LNCaP clone FGC (cell line): ENCODE results near the gene BTF3.
"Not testable (repeated sequence)": the region's sequence is repeated elsewhere in the genome, so short reads cannot be mapped to it uniquely, and the experiment has no call there.

Experiments used
- DNase-seq: peaks from one replicate; pipeline ENCODE4 v3.0.0-alpha.2; 2011; ENCODE audit warnings: low read depth
- H3K4me3 ChIP-seq: 2 replicates; pipeline ENCODE4 v1.5.1; 2011; ENCODE audit warnings: mild to moderate bottlenecking, low read depth, low read length, control low read depth
- CTCF ChIP-seq: IDR thresholded peaks from 2 replicates; pipeline ENCODE4 v1.5.1; 2012; ENCODE audit warnings: mild to moderate bottlenecking; ENCODE audit not compliant: control insufficient read depth, insufficient read depth; ENCODE audit errors: extremely low read depth

BTF3 gene

GRCh38 chr5:73486119-73486899 lies 11.9 kb upstream of the BTF3 start:
- DNase-seq = no peak

GRCh38 chr5:73487257-73487656 lies 11.0 kb upstream of the BTF3 start:
- DNase-seq, H3K4me3 ChIP-seq: not testable (repeated sequence)

More at GRCh38 chr5:73486119-73486899, 11.9 kb upstream of the BTF3 start:
- no peak overlapping the region for H3K4me3 ChIP-seq
- TF ChIP-seq CTCF = no peak

DNA sequence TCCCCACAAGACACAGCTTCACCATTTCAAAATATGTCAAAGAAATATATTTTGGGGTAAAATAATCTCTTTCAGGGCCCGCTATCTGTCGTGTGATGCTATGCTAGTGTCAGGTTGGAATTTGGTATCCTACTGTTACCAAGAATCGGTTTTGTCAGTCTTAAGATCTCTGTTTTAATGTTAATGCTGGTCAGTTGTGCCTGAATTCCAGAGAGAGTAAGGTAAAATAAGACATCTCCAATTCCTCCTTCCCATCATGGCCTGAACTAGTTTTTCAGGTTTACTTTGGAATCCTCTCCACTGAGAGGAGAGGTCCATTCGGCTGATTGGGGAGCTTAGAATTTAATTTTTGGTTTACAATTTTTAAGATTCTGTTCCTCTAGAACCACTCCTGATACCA lies 10.4 kb upstream of the BTF3 start:
- DNase-seq = no peak
- no peak for TF ChIP-seq CTCF
- no peak overlapping the region for H3K4me3 ChIP-seq

DNA sequence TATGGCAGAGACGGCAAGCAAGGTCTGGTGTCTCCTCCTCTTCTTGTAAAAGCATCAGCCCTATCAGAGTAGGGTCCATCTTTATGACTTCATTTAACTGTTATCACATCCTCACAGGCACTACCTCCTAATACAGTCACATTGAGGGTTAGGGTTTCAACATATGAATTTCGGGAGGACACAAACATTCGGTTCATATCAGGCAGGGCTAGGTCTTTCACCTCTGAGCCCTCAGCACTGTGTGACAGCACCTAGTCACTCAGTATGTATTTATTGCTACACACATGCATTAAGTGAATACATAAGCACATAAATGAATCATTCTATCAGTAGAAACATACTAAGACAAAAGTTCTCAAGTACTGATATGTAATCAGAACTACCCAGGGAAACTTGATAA lies 9.4 kb upstream of the BTF3 start:
- TF ChIP-seq CTCF = no peak
- no peak overlapping the region for H3K4me3 ChIP-seq
- DNase-seq = no peak

DNA sequence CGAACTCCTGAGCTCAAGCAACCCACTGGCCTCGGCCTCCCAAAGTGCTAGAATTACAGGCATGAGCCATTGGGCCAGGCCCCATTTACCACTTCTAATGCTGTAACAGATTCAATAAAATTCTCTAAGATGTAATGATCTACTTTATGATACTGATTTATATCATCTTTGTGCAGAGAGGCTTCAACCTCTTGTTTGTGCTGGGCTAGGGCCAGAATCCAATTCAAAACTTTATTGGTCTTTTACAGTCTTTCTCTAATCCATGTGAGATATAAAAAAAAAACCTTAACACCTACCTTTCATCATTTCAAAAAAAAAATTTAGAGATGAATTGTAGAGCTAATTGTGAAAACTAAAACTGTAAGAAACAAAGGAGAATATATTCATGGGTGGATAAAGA lies 8.2 kb upstream of the BTF3 start:
- H3K4me3 ChIP-seq = no peak overlapping the region
- peak; percentile 56 for DNase-seq
- TF ChIP-seq CTCF = no peak

GRCh38 chr5:73491155-73491554 lies 7.1 kb upstream of the BTF3 start:
- no peak for DNase-seq
- no peak overlapping the region for H3K4me3 ChIP-seq
- no peak for TF ChIP-seq CTCF

DNA sequence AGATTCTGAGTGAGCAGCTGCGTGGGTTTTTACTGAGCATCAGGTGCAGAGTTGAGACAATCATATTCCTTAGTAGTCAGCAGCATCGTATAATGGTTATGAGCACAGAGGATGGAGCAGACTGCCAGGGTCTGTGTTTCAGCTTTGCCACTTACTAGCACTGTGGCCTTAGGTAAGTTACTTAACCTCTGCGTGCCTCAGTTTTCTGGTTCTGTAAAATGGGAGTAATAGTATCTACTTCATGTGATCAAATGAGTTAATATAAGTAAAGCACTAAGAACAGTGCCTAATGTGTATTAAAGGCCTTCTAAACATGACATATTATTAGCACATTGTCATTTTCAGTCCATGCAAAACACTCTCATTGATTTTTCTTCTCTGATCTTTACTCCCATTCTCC lies 4.8 kb upstream of the BTF3 start:
- no peak for DNase-seq
- H3K4me3 ChIP-seq = no peak overlapping the region
- no peak for TF ChIP-seq CTCF
